GM19239 (cell line): ENCODE measurements around the gene ISLR.
"Not testable (repeated sequence)": the region's sequence is repeated elsewhere in the genome, so short reads cannot be mapped to it uniquely, and the experiment has no call there.

Source experiments
- DNase-seq: peaks from one replicate; pipeline ENCODE4 v3.0.0; 2011; ENCODE audit warnings: low spot score; ENCODE audit not compliant: insufficient read length
- FAIRE-seq: peaks from 2 replicates; lab custom pipeline; 2011; peaks lifted over from hg19 to GRCh38; lab: Jason Lieb, UNC

The ISLR gene

DNA sequence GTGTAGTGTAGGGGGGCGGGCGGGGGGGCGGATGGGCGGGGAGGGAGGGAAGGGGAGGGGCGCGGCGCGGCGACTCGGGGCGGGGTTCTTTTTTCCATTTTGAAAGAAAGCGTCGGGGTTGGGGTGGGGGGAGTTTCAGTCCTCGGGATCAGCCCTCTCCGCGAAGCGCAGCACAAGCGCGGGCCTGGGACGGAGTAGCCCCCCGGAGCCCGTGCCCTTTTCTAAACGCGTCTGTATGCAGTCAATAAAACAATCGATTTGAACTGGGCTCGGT is 37.0 kb upstream of the ISLR start:
- no peak for DNase-seq
- no peak for FAIRE-seq

DNA sequence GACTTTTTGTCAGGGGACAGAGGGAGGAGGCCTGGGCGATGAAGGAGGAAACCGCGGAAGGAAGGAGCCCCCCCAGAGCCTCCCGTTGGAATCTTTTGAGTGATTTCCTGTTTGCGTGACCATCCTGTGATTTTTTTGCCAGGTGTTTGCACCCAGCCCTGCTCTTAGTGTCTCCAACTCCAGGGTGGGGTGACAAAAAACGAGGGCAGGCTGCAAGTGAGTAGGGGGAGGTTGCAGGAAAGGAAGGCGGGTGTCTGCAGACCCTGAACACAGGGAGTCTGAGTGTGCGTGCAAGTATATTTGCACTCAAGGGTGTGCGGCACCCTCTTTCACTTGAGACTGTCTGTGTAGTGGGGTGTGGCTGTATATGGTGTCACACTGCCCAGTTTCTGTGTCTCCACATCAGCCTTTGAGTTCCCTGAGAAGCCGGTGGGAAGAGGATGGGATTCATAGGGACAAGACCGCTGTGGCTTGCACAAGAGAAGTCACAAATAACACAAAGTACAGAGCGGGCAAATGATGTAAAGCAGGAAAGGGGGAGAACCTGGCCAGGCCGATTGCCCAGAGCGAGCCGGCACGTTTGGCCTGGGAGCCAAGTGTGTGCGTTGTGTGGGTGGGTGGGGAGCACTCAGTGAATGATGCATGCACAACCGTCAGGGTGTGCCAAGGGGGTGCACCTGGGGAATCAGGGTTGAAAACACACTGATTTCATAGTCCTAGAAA is 36.5 kb upstream of the ISLR start:
- no peak for FAIRE-seq
- no peak for DNase-seq

DNA sequence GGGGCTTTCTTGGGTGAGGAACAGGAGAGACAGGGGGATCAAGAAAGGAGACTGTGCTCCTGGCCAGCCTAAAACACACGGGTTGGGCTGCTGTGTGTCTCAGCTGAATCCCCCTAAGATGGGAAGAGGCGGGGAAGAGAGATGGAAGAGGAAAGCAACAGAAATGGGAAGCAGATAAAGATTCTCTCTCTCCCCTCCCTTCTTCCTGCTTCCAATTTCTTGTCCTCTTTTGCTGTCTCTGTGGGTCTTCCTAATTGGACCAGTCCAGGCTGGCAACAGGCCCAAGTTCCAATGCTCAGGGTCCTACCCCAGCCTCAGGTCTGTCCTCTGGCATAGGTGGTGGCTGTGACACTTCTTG is 36.0 kb upstream of the ISLR start:
- FAIRE-seq: no peak
- DNase-seq: no peak

DNA sequence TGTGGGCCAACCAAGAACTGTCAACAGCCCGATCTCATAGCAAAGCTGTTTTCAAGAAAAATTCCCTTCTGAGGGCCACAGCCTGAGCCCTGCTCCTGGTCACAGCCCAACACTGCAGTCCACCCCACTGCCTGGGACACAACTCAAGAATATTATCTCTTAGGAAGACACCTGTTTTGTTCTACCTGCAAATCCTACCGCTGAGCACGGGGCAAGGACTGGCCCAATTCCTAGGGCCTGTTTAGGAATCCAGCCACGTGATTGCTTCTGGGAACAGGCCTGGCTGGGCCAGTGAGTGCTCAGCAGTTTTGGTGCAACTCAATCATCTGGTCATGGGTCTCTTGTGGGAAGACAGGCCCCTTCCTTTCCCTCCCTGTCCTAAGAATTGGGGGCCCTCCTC is 34.9 kb upstream of the ISLR start:
- FAIRE-seq (no peak), DNase-seq (no peak)

DNA sequence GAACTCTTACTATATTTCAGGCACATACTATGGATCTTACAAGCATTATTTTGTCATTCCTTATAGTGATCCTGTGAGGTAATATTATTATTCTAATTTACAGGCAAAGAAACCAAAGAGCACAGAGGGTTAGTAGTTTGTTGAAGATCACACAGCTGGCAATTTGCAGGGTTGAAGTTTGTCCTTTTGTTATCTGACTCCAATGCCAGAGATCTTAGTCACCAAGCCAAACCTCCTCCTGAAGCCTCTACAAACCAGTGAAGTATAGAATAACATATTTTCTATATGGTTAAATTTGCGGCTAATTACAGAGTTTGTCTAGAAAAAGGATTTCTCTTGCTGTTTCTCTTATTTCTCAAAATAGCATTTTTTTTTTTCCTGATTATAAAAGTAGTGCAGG is 31.9 kb upstream of the ISLR start:
- DNase-seq (no peak), FAIRE-seq (no peak)

DNA sequence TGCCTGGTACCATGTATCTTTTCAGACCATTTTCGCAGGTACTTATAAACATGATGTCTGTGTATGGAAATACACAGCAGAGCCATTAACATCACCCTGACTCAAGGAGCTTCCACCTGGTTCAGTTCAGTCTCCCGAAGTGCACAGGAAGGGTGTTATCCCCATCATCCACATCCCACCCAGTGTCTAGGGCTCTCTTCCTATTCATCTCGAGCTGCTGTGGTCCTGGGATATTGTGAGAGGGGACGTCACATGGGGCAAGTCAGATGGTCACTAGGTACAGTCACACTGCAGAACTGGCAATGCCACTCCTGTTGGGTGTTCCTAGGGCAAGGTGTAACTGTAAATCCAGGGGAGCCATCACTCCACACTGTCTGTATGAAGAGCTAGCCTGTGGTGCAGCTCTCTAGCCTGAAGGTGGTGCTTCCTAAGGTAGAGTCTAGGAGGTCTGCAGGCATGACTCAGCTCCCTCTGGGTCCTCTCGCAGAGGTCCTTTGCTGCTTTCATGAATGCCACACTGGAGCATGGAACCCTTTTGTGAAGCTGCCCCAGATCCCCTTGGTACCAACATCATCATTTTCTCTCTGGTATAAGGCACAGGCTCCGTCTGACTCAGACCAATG is 29.2 kb upstream of the ISLR start:
- DNase-seq (no peak), FAIRE-seq (no peak)

DNA sequence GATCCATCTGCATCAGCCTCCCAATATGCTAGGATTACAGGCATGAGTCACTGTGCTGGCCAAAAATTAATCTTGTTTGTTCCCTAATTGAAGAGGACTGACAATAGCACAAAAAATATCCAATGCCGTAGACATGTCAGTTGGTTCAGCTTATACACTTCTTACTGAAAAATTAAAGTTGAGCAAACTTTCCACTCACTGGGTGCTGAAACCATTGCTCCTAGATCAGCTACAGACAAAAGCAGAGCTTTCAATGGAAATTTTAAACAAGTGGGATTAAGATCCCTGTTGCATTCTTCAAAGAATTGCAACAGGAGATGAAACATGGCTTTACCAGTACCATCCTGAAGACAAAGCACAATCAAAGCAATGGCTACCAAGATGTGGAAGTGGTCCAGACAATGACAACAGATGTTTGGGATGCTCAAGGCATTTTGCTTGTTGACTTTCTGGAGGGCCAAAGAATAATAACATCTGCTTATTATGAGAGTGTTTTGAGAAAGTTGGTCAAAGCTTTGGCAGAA is 27.2 kb upstream of the ISLR start:
- no peak for FAIRE-seq
- no peak for DNase-seq

DNA sequence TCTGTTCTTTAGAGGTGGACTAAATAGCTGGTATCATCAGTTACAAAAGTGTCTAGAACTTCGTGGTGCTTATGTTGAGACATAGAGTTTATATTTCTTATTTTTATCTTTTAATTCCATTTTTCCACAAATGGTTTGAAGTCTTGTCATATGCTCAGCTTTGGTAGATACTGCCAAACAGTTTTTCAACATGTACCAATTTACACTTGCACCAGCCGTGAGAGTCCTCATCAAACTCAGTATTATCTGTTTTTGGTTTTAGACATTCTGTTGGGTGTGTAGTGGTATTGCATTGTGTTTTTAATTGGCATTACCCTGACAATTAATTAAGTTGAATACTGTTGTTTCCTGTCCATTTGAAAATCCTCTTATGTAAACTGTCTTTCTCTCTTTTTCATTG is 26.5 kb upstream of the ISLR start:
- DNase-seq (no peak), FAIRE-seq (no peak)

DNA sequence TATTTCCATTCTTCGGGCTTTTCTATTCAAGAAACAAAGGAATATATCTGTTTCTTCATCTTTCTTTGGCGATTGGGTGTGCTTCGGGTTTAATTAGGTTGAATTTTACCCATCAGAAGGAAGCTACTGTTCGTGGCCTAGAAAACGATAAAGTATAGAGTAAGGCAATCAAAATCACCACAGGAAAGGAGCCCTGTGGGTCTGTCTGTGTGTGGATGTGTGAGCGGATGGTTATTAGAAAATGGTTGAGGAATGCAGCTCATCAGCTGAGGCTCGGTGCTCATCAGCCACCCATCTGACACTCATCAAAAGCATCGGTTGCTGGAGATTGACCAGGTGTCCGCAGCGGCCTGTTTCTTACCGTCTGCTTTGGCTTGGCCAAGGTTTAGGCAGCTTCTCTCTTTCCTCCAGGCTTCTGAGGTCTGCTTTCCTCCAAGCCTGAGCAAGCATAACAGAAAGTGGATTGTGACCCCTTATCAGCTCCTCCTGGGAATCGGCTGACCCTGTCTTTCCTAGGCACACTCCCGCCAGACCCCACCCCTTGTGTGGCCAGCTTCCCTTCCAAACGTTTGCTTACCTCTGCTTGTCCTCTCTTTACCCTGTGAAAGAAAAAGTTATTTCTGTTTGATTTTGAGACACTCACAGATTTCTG is 17.6 kb upstream of the ISLR start:
- FAIRE-seq (no peak), DNase-seq (no peak)

DNA sequence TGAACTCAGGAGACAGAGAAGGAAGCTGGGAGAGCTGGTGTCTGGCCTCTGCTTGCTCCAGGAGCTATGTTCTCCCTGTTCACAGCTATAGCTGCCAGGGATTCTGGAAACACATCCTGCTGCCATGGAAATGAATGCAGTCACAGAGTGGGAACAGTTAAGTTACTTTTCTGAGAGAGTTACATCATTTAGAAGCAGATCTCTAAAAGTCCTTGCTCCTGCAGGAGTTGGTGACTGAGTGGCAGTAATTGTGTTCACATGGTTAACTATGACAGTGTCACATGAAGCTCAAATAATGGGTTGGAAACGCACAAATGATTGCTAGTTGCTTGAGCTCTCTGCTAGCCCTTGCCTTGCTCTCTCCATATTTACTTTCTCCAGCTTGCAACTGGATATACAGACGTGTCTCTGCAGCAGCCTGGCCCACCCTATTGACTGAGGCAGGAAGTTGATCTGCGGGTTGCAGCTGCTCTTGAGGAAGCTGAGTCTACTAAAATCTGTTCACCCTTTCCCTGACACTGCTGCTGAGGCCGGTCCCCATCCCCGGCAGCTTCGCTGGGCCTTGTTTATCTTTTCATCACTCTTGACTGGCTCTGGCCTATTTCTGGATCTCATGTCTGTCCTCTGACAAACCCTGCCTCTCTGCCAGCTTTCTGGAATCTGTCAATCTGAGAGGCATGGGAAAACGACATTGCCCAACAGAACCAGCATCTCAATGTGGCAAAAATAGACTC is 16.7 kb upstream of the ISLR start:
- no peak for DNase-seq
- FAIRE-seq: no peak

DNA sequence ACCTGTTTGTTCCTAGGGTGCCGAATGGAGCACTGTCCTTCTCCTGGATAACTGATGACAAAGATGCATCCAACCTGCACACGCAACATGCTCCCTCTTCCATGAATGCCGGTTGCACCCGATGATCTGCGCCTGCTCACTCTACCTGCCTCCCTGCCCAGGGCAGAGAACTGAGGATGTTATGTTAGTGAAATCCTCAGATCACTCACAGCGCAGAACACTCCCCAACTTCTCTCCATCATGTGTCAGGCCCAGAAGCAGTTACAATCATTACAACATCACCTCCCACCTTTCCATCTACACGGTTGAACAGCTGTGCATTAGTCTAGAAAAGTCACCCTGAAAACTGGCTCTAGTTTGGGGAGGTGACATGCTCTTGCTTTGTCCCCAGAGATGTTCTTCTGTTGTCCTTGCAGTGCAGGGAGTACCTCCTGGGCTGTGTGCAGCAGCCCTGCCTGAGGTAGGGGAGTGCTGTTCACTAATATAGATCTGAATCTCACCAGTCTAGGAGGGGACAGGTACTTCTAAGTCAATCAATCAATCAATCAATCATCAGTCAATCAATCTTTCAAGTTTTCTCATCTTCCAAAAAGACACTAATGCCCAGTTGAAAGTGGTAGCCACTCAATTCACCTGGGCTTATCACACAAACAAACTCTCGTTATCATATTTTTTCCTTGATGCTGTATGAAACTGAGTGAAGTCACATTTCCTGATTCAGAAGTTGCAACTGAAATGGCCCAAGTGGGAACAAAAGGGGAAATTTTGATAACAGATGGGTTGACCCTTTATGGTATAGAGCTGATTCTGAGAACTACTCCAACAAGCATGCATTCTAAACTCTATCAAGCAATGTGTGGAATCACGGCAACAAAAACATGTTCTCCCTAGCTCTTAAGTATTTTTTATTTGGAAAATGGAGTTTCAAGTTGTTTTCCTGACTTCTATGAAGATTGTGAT is 15.4 kb upstream of the ISLR start:
- DNase-seq: no peak
- peak; percentile 40 for FAIRE-seq

DNA sequence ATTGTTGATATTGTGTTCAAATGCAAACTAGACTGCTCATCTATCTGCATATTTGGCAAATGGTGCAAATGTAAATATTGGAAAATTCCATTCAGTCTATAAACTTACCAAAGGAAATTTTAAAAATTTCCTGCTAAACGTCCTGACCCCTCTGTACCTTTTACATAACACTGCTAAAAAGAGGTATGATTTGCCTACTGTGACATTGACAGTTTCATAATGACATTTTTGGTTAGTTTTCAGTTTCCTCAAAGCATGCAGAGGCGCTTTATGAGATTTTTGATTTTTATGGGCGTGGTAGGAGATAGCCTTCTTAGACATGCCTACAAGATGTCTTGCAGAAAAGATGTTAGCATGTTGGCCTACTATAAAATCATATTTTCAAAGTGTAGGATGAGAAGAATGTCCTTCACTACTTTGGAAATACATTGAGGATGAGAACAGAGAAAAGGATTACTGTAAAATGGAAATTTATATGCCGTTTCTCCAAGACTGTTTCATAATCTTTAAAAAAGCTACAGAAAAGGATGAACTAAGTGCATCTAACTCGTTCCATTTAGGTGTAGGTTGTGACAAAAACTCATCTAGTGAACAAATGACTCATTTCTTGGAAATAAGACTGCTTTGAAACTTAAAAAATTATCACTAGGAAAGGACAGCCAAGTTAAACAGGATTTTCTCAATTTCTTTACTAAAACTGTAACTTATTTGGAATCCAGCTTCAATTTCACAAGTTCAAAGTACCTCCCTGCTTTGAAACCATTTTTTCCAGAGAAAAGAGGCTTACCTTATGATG is 14.5 kb upstream of the ISLR start:
- DNase-seq: no peak
- peak; percentile 88 for FAIRE-seq

DNA sequence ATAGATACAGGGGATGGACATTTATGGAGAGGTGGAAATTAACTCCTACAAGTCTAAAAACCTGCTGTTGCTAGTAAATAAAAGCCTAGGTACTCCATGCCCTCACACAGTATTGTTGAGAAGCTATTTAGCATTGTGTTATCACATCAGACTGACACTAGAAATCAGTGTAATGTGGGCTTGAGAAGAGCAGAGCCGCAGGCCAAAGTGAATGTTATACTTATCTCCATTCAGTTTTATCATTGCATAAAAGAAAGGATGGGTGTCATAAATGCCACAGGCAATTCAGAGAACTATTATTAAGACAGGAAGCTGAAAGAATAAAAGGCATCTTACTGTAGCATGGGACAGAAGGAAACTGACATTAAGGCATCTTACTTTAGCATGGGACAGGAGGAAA is 13.7 kb upstream of the ISLR start:
- DNase-seq (no peak), FAIRE-seq (no peak)

DNA sequence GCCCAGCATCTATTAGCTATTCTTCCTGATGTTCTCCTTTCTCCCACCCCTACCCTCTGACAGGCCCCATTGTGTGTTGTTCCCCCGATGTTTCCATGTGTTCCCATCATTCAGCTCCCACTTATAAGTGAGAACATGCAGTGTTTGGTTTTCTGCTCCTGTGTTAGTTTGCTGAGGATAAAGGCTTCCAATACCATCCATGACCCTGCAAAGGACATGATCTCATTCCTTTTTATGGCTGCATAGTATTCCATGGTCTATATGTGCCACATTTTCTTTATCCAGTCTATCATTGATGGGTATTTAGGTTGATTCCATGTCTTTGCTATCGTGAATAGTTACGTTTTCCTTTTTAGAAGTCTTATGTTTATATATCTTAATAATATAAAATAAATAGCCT is 13.1 kb upstream of the ISLR start:
- DNase-seq, FAIRE-seq: not testable (repeated sequence)

DNA sequence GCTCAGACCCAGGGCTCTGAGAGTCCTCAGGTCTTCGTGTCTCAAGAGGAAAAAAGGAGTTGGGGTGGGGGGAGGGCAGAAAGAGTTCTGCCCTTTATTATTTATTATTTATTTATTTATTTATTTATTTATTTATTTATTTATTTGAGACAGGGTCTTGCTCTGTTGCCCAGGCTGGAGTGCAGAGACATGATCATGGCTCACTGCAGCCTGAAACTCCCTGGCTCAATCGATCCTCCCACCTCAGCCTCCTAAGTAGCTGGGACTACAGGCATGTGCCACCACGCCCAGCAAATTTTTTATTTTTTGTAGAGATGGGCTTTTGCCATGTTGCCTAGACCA is 11.3 kb upstream of the ISLR start:
- not testable (repeated sequence) for FAIRE-seq, DNase-seq

DNA sequence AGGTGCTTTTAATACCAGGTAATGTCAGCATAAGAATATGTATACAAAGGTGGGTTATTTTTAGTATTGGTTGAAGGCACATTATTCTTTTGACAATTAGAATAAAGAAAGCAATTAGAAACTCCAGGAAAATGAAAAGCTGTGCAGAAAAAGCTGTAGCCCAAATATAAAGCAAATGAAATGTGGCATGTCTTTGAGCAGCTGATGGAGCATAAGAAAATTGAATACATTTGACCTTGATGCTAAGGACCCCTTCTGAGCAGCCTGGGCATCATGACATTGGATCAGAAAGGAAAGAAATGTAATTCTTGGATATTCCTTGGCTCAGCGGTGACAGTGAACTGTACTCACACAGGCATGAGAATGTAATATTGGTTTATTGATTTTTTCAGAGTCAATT is 8.0 kb upstream of the ISLR start:
- FAIRE-seq: no peak

DNA sequence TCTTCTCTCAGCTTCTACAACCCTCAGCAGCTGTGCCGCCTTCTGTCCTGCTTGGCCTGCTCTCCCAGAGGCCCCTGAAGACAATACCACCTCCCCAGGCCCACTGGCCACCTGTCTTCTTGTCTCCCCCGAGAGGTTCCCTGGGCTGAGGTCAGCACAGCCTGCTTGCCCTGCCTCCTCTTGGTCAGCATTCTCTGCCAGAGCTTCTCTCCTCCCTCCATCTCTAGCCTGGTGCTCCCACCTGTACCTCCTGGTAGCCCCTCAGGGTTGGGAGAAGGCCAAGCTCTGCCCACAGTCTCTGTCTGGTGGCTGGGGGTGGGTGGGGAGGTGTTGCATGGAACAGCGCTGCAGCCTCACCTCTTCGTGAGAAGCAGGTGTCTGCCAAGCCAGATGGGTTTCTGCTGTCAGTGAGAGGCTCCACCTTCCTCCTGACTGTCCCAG is 5.6 kb upstream of the ISLR start:
- FAIRE-seq: no peak
- DNase-seq: no peak

More for the DNA sequence above, 8.0 kb upstream of the ISLR start:
- no peak for DNase-seq

DNA sequence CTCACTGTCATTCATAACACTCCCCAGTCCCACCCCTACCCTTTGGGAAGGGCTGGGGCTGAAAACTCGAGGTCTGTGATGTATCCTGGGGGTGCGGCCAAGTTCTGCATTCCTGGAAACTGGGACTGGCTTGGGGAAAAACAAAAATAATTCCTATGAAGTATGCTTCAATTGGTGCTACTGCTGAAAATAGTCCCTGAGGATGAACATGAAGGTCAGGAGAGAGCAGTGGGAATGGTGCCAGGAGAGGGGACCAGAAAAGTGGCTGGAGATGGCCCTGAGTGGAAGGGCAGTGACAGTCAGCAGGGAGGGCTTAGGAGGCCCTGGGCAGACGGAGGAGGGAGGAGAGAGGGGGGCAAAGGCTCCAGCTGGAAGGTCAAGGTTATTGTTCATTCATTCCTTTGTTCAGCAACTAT is 4.8 kb upstream of the ISLR start:
- FAIRE-seq: no peak

More for the DNA sequence above, 4.8 kb upstream of the ISLR start:
- no peak for DNase-seq
